Measurements from ENCODE around the gene TWIST2. TPM values are rescaled to one million over a fixed set of nuclear protein-coding genes. Genes with fewer than 3 reads are reported as not detected.

Gene TWIST2
- total and polyA plus RNA-seq, 8 donors = 0.58 to 58.0 (median 12.3) TPM

- Histone ChIP-seq H3K36me3 (no peaks in the 10 kb centered on the region), H3K27me3 (peaks cover 0 to 6% (median 4%) of the 10 kb centered on the region in 3 donors), H3K27ac (peak overlapping the region in 1 of 5 donors; percentile 51), H3K9me3 (no peaks in the 10 kb centered on the region), H3K4me3 (no peak overlapping the region), H3K4me1 (peaks cover 23 to 55% (median 34%) of the 10 kb centered on the region in 4 donors)
- DNase-seq = no peak
- intact Hi-C loops (cut with DNase I; ENCODE audit: low total_unique reads) = no loop called here
- 76 to 80% (median 79%) methylated on average over 21 of the region's 21 CpGs for WGBS, 5 donors
- TF ChIP-seq POLR2A (IDR thresholded peaks at IDR 0.05) = no peak
- no peak for TF ChIP-seq POLR2AphosphoS5 (IDR thresholded peaks at IDR 0.05)
- no peak for TF ChIP-seq CTCF (IDR thresholded peaks at IDR 0.05)
- TF ChIP-seq EP300 (IDR thresholded peaks at IDR 0.05) = no peak
Observed at GRCh38 chr2:238861013-238861730, 13.3 kb downstream of the TWIST2 start.

GRCh38 chr2:238861766-238862315 is 14.0 kb downstream of the TWIST2 start:
- Histone ChIP-seq H3K9me3 (no peaks in the 10 kb centered on the region), H3K36me3 (no peaks in the 10 kb centered on the region), H3K4me3 (no peak overlapping the region), H3K27ac (peak overlapping the region in 1 of 5 donors; percentile 51), H3K4me1 (peaks cover 23 to 61% (median 36%) of the 10 kb centered on the region in 4 donors), H3K27me3 (peaks cover 0 to 3% (median 2%) of the 10 kb centered on the region in 3 donors)
- intact Hi-C loops (cut with DNase I; ENCODE audit: low total_unique reads) = no loop called here
- no peak for DNase-seq
- 86 to 95% (median 94%) methylated on average over 10 of the region's 10 CpGs for WGBS, 5 donors
- TF ChIP-seq EP300 (IDR thresholded peaks at IDR 0.05) (no peak), POLR2A (IDR thresholded peaks at IDR 0.05) (no peak), POLR2AphosphoS5 (IDR thresholded peaks at IDR 0.05) (no peak), CTCF (IDR thresholded peaks at IDR 0.05) (no peak)

GRCh38 chr2:238862701-238863100 is 14.8 kb downstream of the TWIST2 start:
- no peak for DNase-seq
- intact Hi-C loops (cut with DNase I; ENCODE audit: low total_unique reads) = no loop called here
- no peak overlapping the region for H3K4me3 ChIP-seq
- peaks cover 26 to 69% (median 42%) of the 10 kb centered on the region in 4 donors for H3K4me1 ChIP-seq
- TF ChIP-seq POLR2A (IDR thresholded peaks at IDR 0.05) = no peak
- TF ChIP-seq CTCF (IDR thresholded peaks at IDR 0.05) = no peak
- no peak for TF ChIP-seq POLR2AphosphoS5 (IDR thresholded peaks at IDR 0.05)
- TF ChIP-seq EP300 (IDR thresholded peaks at IDR 0.05) = no peak
- H3K27ac ChIP-seq = peak overlapping the region in 1 of 5 donors; percentile 84
- no peaks in the 10 kb centered on the region for H3K36me3 ChIP-seq
- 83 to 88% (median 87%) methylated on average over 5 of the region's 5 CpGs for WGBS, 5 donors
- H3K27me3 ChIP-seq = no peaks in the 10 kb centered on the region
- no peaks in the 10 kb centered on the region for H3K9me3 ChIP-seq

DNA sequence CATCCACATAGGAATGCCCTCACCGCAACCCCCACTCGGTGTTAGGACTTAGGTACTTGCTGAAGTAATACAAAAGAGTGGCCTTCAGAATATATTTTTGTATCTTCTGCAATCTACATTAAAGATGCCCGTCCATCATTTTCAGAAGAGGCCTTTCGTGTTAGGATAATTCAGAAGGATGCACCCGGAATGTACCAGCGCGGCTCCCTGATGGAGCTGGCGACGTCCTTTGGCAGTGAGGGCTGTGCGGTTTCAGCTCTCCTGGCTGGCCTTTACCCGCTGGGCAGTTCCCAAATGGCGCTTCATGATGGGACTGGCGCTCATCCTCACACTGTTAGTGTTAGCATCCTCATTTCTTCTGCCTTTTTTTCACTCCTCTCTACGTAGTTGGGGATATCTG is 15.3 kb downstream of the TWIST2 start:
- Histone ChIP-seq H3K9me3 (no peaks in the 10 kb centered on the region), H3K27ac (peak overlapping the region in 4 of 5 donors; percentile 75 to 90 (median 82)), H3K36me3 (no peaks in the 10 kb centered on the region), H3K27me3 (no peaks in the 10 kb centered on the region), H3K4me1 (peaks cover 31 to 74% (median 47%) of the 10 kb centered on the region in 4 donors), H3K4me3 (no peak overlapping the region)
- 93 to 95% (median 95%) methylated on average over 14 of the region's 14 CpGs for WGBS, 5 donors
- TF ChIP-seq EP300 (IDR thresholded peaks at IDR 0.05) (no peak), CTCF (IDR thresholded peaks at IDR 0.05) (no peak), POLR2A (IDR thresholded peaks at IDR 0.05) (no peak), POLR2AphosphoS5 (IDR thresholded peaks at IDR 0.05) (no peak)
- no peak for DNase-seq
- intact Hi-C loops (cut with DNase I; ENCODE audit: low total_unique reads) = no loop called here

All from stomach (tissue), 9 donors.